GM12878 (cell line): ENCODE measurements around the gene APCDD1. TPM values are rescaled to one million over a fixed set of nuclear protein-coding genes. Genes with fewer than 3 reads are reported as not detected.

ENCODE experiments used
- ATAC-seq: fragments of 200-7000 bp; cut with Tn5 transposase; 3 replicates; pipeline ENCODE4 v1.9.1; 2020; ENCODE audit warnings: mild to moderate bottlenecking, moderate library complexity
- BruUV-seq: library from RNA; stranded (reverse); fragments of 400-500 nt; replicated peaks from 2 replicates; lab custom pipeline; 2021; lab: Mats Ljungman, UMichigan
- CTCF ChIA-PET: fragments of 300-600 bp; sonication (Branson Sonifier 250); formaldehyde crosslinking; extraction: SDS; loops from one replicate; lab custom pipeline; 2021; ENCODE audit warnings: inconsistent platforms; lab: Yijun Ruan, JAX
- POLR2A ChIA-PET: fragments of 350-600 bp; formaldehyde crosslinking; extraction: SDS; loops from one replicate; lab custom pipeline; 2021; ENCODE audit warnings: inconsistent platforms; lab: Charles Lee
- RAD21 ChIA-PET: fragments of 300-600 bp; sonication (Branson Sonifier 250); formaldehyde crosslinking; loops from one replicate; lab custom pipeline; 2023; ENCODE audit warnings: antibody characterized with exemption; ENCODE audit not compliant: unreplicated experiment; lab: Charles Lee
- SMC1A ChIA-PET: fragments of 300-600 bp; sonication (Branson Sonifier 250); formaldehyde crosslinking; loops from one replicate; lab custom pipeline; 2023; ENCODE audit not compliant: unreplicated experiment, uncharacterized antibody; lab: Charles Lee
- DNase-seq: peaks from one replicate; pipeline ENCODE4 v3.0.0-alpha.2; 2011; ENCODE audit warnings: low read depth, low spot score
- FAIRE-seq: peaks from 3 replicates; lab custom pipeline; 2011; peaks lifted over from hg19 to GRCh38; lab: Jason Lieb, UNC
- H2AFZ ChIP-seq: 2 replicates; pipeline ENCODE4 v1.6.0; 2011; ENCODE audit warnings: low read depth, low read length, control low read depth; ENCODE audit not compliant: control insufficient read depth
- H3K27ac ChIP-seq: 2 replicates; pipeline ENCODE4 v1.5.1; 2011; ENCODE audit warnings: control low read depth; ENCODE audit not compliant: control insufficient read depth, insufficient read depth
- H3K27me3 ChIP-seq, 2 experiments: replicated peaks in 1 of 2; 2 replicates each; pipeline versions ENCODE4 v1.6.0 to v1.6.1; 2011; ENCODE audit warnings: low read length in 1 of 2; ENCODE audit not compliant: control insufficient read depth in 2 of 2, insufficient read depth in 2 of 2
- H3K36me3 ChIP-seq, 2 experiments: 2 replicates each; pipeline ENCODE4 v1.5.1; 2011; ENCODE audit warnings: low read length in 1 of 2; ENCODE audit not compliant: control insufficient read depth in 2 of 2, insufficient read depth in 2 of 2
- H3K4me1 ChIP-seq: 2 replicates; pipeline ENCODE4 v1.6.1; 2011; ENCODE audit warnings: mild to moderate bottlenecking, low read length, moderate library complexity, mixed read lengths; ENCODE audit not compliant: control insufficient read depth, insufficient read depth
- H3K4me2 ChIP-seq: 2 replicates; pipeline ENCODE4 v1.6.0; 2011; ENCODE audit warnings: control low read depth; ENCODE audit not compliant: control insufficient read depth, insufficient read depth
- H3K4me3 ChIP-seq: fragments of 200-600 bp; sonication (generic); 2 replicates; pipeline ENCODE4 v1.5.1; 2016
- H3K79me2 ChIP-seq: 2 replicates; pipeline ENCODE4 v1.6.0; 2011; ENCODE audit warnings: low read length; ENCODE audit not compliant: control insufficient read depth, insufficient read depth
- H3K9ac ChIP-seq: 2 replicates; pipeline ENCODE4 v1.8.0; 2011; ENCODE audit warnings: low read length, control low read depth, mixed read lengths; ENCODE audit not compliant: control insufficient read depth, insufficient read depth
- H3K9me3 ChIP-seq: replicated peaks from 3 replicates; pipeline ENCODE4 v1.5.1; 2011; ENCODE audit warnings: mild to moderate bottlenecking, low read length; ENCODE audit not compliant: control insufficient read depth, insufficient read depth
- H4K20me1 ChIP-seq: 2 replicates; pipeline ENCODE4 v1.6.0; 2011; ENCODE audit not compliant: control insufficient read depth, insufficient read depth
- EZH2 ChIP-seq: IDR thresholded peaks from 2 replicates; pipeline ENCODE4 v1.6.1; 2012; ENCODE audit warnings: low read depth, mild to moderate bottlenecking, control low read depth, inconsistent platforms, low read length, borderline replicate concordance; ENCODE audit not compliant: control insufficient read depth
- HCFC1 ChIP-seq: fragments of 150-350 bp; IDR thresholded peaks from 2 replicates; pipeline ENCODE4 v1.6.1; 2014; ENCODE audit warnings: low read length
- LARP7 ChIP-seq: fragments of 450-650 bp; IDR thresholded peaks from 2 replicates; pipeline ENCODE4 v1.6.1; 2017; ENCODE audit warnings: mild to moderate bottlenecking
- RCOR1 ChIP-seq: conservative IDR thresholded peaks from 2 replicates; pipeline ENCODE4 v1.6.1; 2012; ENCODE audit warnings: low read depth, low read length, improper control_type of control experiment
- SUZ12 ChIP-seq: fragments of 200-600 bp; sonication (generic); IDR thresholded peaks from one replicate; pipeline ENCODE4 v1.6.1; 2018; ENCODE audit warnings: antibody characterized with exemption, mild to moderate bottlenecking; ENCODE audit not compliant: unreplicated experiment
- WGBS: methylation state at CpG from one replicate; pipeline ENCODE4 v1.1.6; 2016; ENCODE audit warnings: low lambda C conversion rate; ENCODE audit not compliant: insufficient replicate concordance, insufficient coverage; ENCODE audit errors: missing lambda C conversion rate; 5-methylcytosine and 5-hydroxymethylcytosine counted together
- in situ Hi-C: fragments of 300-500 bp; cut with MboI; formaldehyde crosslinking; loops from 9 replicates; pipeline ENCODE4 v1.14.3; 2018; ENCODE audit warnings: mixed read lengths
- intact Hi-C: fragments of 100-400 bp; cut with micrococcal nuclease; formaldehyde crosslinking; loops from one replicate; pipeline ENCODE4 v1.14.2; 2022; ENCODE audit not compliant: unreplicated experiment
- polyA plus RNA-seq, 11 experiments: library from polyadenylated mRNA; depleted of rRNA in 4 of 11; unstranded in 6 of 11; stranded (reverse) in 5 of 11; fragments of >200 nt; fragmentation: Nextera tagmentation in 4 of 11; fragmentation: Illumina TruSeq in 1 of 11; extraction: Ambion mirVana in 4 of 11; extraction: Trizol in 1 of 11; gene quantifications; 1 replicate in 1 of 11; 2 replicates in 10 of 11; pipeline versions ENCODE4 v1.2.1 to v1.2.3, GENCODE V29; 2011 to 2016; ENCODE audit warnings: inconsistent platforms in 2 of 11, missing spikeins in 2 of 11, low read depth in 1 of 11
- total RNA-seq, 4 experiments: library from RNA; depleted of rRNA in 3 of 4; stranded (reverse); fragments of >200 nt in 3 of 4; fragmentation: Illumina TruSeq in 1 of 4; extraction: Trizol in 1 of 4; gene quantifications; 2 replicates each; pipeline versions ENCODE4 v1.2.1 to v1.2.3, GENCODE V29; 2013 to 2021
- TF ChIP-seq, protein P1 (sequence below): IDR thresholded peaks from 2 replicates; pipeline ENCODE4 v1.6.1; 2012; ENCODE audit warnings: improper control_type of control experiment, low read depth, low read length; ENCODE audit not compliant: insufficient replicate concordance

The APCDD1 gene
- total and polyA plus RNA-seq, 10 of the 15 experiments (the other 5 are each of a cell fraction or from before 2014, with no cell fraction given), result not detected

DNA sequence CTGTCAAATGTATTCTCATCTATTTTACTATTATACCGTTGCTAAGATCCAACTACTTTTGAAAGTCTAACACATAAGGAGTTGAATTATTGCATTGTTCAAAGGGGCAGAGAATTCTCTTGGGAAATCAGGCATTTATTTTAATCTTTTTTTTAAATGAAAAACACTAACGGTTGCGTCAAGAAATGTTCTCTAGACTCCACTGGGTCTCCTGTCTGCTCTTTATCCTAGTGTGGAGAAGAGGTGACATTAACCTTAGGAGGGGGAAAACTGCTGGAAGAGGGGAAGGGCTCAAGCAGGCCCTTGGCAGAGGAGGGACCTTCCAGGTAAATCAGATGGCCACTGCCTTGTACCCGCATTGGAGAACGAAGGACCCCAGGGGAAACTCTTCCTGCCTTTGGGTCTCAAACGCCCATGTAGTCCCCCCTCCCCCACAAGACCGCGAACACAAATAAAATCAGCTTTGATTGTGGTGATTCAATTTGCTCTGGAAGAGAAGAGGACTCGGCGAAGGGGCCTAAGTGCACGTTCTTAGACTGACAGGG is 1.1 kb upstream of the APCDD1 start:
- BruUV-seq, result no TSS peak
- Histone ChIP-seq H3K4me3 (no peak overlapping the region), H3K79me2 (no peaks in the 10 kb centered on the region), H3K9me3 (no peaks in the 10 kb centered on the region), H3K4me2 (no peak overlapping the region), H4K20me1 (no peaks in the 10 kb centered on the region), H3K27ac (no peak overlapping the region), H3K4me1 (no peaks in the 10 kb centered on the region), H3K9ac (no peak overlapping the region), H3K27me3 (peaks cover 8 to 17% of the 10 kb centered on the region in 2 experiments), H2AFZ (no peak overlapping the region), H3K36me3 (no peaks in the 10 kb centered on the region)
- no peak for DNase-seq
- ATAC-seq, result no peak
- FAIRE-seq, result no peak
- CTCF ChIA-PET, result no interaction called here
- in situ Hi-C loops, result no loop called here
- intact Hi-C loops, result no loop called here
- SMC1A ChIA-PET, result no interaction called here
- RAD21 ChIA-PET, result no interaction called here
- WGBS, result 62% methylated on average over 11 of the region's 11 CpGs
- POLR2A ChIA-PET, result no interaction called here
- TF ChIP-seq SUZ12 (no peak), LARP7 (no peak), RCOR1 (no peak), HCFC1 (no peak)

DNA sequence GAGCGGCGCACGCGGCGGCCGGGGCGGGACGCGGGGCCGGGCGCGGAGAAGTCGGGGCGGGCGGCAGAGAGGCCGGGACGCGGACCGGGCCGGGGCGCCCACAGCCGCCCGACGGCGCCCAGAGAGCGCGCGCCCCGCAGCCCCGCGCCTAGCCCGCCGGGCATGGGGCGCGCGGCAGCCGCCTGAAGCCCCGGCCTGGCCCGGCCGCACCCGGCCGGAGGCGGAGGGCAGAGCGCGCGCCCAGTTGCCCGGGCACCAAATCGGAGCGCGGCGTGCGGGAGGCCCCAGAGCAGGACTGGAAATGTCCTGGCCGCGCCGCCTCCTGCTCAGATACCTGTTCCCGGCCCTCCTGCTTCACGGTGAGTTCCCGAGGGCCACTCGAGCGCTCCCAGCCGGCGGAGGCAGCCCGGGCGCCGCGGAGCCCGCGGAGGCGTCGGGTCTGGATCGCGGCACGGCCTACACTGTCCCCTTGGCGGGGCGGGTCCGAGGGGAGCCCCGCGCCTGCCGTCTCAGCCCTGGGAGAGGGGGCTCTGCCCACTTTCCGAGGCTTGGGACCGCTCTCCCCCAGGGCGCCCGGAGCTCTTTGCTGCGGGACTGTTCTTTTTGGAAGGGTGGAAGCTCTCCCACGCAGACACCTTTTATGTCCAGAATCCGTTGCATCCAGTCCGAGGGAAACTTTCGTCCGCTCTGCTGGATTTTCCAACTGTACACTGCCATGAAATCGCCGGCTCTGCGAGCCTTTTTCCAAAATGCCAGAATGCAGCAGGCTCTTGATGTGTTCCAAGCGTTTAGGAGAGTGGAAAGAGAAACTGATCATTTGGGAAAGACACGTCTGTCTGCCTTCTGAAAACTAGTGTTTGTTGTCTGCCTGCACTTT is 484 bp downstream of the APCDD1 start:
- Histone ChIP-seq H3K27ac (no peak overlapping the region), H3K9ac (no peak overlapping the region), H3K27me3 (peaks cover 8 to 20% of the 10 kb centered on the region in 2 experiments), H3K79me2 (no peaks in the 10 kb centered on the region), H3K4me2 (no peak overlapping the region; the same call in 1 of the 2 replicates), H3K9me3 (no peaks in the 10 kb centered on the region), H3K4me1 (no peaks in the 10 kb centered on the region), H3K4me3 (no peak overlapping the region), H4K20me1 (no peaks in the 10 kb centered on the region), H3K36me3 (no peaks in the 10 kb centered on the region), H2AFZ (no peak overlapping the region)
- RAD21 ChIA-PET, result no interaction called here
- ATAC-seq, result peak; percentile 15; the same call in 2 of the 3 replicates
- SMC1A ChIA-PET, result no interaction called here
- DNase-seq, result no peak
- FAIRE-seq, result no peak
- 0 out of 2 replicates have a peak, but pooled peaks have one; percentile 77 for TF ChIP-seq EZH2
- TF ChIP-seq, protein P1, sequence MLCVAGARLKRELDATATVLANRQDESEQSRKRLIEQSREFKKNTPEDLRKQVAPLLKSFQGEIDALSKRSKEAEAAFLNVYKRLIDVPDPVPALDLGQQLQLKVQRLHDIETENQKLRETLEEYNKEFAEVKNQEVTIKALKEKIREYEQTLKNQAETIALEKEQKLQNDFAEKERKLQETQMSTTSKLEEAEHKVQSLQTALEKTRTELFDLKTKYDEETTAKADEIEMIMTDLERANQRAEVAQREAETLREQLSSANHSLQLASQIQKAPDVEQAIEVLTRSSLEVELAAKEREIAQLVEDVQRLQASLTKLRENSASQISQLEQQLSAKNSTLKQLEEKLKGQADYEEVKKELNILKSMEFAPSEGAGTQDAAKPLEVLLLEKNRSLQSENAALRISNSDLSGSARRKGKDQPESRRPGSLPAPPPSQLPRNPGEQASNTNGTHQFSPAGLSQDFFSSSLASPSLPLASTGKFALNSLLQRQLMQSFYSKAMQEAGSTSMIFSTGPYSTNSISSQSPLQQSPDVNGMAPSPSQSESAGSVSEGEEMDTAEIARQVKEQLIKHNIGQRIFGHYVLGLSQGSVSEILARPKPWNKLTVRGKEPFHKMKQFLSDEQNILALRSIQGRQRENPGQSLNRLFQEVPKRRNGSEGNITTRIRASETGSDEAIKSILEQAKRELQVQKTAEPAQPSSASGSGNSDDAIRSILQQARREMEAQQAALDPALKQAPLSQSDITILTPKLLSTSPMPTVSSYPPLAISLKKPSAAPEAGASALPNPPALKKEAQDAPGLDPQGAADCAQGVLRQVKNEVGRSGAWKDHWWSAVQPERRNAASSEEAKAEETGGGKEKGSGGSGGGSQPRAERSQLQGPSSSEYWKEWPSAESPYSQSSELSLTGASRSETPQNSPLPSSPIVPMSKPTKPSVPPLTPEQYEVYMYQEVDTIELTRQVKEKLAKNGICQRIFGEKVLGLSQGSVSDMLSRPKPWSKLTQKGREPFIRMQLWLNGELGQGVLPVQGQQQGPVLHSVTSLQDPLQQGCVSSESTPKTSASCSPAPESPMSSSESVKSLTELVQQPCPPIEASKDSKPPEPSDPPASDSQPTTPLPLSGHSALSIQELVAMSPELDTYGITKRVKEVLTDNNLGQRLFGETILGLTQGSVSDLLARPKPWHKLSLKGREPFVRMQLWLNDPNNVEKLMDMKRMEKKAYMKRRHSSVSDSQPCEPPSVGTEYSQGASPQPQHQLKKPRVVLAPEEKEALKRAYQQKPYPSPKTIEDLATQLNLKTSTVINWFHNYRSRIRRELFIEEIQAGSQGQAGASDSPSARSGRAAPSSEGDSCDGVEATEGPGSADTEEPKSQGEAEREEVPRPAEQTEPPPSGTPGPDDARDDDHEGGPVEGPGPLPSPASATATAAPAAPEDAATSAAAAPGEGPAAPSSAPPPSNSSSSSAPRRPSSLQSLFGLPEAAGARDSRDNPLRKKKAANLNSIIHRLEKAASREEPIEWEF, result no peak
- intact Hi-C loops (no loop called here), in situ Hi-C loops (no loop called here)
- no TSS peak for BruUV-seq
- 10% methylated on average over 46 of the region's 94 CpGs for WGBS
- CTCF ChIA-PET, result no interaction called here
- POLR2A ChIA-PET, result no interaction called here
